ENCODE data around the gene OR52E6.

The OR52E6 gene

DNA sequence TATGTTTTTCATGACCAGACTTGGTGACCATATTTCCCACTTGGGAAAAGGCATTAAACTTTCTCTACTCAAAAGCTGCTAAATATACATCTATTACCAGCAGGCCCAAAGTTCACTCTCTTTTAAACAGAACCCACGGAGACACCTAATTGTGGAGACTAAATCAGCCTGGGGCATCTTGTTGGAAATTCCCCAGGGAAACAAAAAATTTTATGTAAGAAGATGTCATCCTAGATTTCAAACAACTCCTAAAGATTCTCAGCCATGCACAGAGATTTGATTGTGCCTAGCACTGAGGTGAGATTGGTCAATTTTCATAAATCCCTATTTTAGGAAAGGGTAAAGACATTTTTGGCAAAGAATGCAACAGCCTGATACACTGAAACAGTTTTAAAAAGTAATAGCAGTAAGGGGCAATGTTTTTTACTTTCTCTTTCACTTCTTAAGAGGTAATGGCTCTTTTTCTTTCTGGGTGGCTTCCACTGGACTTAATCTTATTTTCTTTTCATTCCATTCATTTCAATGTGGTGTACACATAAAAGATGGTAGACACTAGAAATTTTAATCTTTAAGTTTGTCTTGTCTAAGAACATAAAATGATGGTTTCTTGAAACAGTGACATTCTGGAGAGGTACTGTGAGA, 23.3 kb downstream of the OR52E6 start:
- no peak overlapping the region for H3K4me3 ChIP-seq (ENCODE audit: low read length)
- TF ChIP-seq ZNF274 (IDR thresholded peaks at IDR 0.05; ENCODE audit: low read depth, low read length) = no peak

DNA sequence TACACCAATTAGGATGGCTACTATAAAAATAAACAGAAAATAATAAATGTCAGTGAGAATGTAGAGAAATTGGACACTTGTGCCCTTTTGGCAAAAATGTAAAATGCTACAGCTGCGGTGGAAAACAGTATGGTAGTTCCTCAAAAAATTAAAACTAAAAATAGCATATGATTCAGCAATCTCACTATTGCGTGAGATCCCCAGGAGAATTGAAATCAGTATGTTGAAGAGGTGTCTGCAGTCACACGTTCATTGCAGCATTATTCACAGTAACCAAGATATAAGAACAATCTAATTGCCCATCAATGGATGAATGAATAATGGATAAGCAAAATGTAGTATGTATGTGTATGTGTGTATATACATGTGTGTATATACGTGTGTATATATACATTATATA, 26.2 kb downstream of the OR52E6 start:
- no peak for TF ChIP-seq ZNF274 (IDR thresholded peaks at IDR 0.05; ENCODE audit: low read depth, low read length)
- no peak overlapping the region for H3K4me3 ChIP-seq (ENCODE audit: low read length)

DNA sequence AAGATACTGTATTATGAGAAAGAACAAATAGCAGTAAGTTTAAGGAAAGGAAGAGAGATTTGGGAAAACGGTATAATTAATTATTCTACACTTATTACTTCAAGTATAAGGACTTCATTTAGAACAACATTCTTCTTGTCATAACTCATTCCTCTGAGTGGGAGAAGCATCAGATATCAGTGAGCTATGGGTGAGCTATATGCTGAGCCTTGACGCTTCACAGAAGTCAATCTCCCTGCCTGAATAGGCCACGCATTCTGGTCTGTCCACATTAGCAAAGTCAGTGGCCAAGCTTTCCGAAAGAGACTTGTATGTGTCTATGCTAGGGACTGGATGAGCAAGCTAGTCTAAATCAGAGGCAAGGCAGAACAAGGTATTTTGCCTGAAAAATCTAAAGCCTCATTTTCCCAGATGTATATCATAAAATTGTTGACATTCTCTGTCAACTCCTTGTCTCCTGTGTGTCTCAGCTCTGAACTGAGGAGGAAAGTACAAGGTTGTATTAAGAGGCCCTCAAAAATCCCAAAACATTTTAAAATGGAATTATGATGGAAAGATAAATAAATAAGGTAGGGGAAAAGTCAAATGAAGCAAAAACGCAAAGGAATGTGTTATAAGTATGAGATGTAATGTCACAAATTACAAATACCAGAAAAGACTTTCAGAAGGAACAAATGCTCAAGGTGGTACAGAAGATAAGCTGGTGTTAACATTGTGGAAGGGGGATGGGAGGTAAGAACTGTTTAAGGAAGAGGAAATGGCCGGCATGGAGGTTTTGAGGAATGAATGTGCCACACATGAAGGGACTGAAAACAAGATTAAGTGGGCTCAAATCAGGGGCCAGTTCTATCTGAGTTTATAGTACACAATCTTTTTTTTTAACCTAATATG, 31.5 kb downstream of the OR52E6 start:
- no peak overlapping the region for H3K4me3 ChIP-seq (ENCODE audit: low read length)
- no peak for TF ChIP-seq ZNF274 (IDR thresholded peaks at IDR 0.05; ENCODE audit: low read depth, low read length)

DNA sequence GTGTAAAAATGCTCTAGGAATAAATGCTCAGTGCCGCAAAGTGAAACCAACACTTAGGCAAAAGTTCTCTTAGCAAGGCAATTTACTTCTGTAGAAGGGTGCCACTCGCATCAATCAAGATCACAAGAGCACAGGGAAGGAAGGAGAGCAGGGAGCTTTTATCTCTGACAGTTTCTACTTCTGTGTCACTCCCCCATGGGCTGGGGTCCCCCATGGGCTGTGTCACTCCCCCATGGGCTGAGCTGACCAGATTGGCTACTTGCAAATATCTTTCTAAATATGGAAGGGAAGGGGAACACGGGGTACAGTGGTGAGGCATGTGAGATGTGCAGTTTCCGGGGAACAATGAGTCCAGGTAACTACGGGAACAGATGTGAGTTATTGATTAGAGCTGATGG, 32.6 kb downstream of the OR52E6 start:
- TF ChIP-seq ZNF274 (IDR thresholded peaks at IDR 0.05; ENCODE audit: low read depth, low read length) = no peak
- H3K4me3 ChIP-seq (ENCODE audit: low read length) = peak overlapping the region; percentile 56; the same call in 1 of the 2 replicates

DNA sequence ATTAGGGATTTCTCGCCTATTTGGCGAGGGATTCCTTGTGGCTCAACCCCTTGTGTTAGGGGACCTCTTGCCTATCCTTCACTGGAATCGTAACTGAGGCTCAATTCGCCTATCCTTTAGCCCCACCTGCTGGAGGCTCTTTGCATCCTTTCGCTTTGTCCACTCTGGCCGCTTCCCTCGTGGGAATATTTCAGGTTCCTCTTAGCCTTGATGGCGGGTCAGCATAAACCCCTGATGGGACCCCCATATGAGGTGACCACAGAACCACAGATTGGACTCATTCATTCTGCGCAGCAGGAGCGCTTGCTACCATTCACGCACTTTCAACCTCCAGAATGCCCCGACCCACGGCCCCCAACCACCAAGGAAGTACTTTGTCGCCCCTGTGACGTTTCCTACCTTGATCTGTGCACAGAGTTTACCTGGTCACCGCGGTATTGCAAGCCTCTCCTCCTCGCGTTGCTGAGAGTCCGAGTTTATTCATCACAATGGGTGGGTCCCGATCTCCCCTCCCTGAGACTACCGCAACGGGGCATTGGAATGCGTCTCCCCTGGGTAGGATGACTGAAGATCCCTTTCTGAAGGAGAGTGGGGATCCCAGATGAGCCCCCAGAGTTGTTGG, 33.1 kb downstream of the OR52E6 start, which contains the start of gene OR52N2:
TSS of gene OR52N2 (plus strand) at position 425 of the 622 bp plus-strand sequence. CDS start 11,412 bp downstream, outside the sequence.
- TF ChIP-seq ZNF274 (IDR thresholded peaks at IDR 0.05; ENCODE audit: low read depth, low read length) = no peak
- peak within 1 kb of the TSS; percentile 56; the same call in 1 of the 2 replicates for H3K4me3 ChIP-seq (ENCODE audit: low read length)

DNA sequence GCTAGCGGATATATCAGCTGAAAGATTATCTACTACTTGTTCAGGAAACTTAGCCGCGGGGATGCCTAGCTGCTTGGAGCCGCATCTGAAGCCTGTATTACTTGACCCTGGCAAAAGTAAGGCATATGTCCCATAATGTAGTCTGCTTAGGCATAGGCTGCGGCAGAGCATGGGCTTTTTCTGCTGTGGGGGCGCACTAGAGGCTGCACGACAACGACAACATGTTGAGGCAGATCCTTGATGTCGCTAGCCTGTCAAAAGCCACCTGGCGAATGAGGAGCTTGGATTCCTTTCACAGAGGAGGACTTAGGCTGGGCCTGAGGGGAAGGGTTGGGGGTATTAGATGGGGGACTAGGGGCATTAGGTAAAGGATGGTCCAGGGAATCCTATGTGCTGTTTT, 34.1 kb downstream of the OR52E6 start:
- H3K4me3 ChIP-seq (ENCODE audit: low read length) = no peak overlapping the region
- TF ChIP-seq ZNF274 (IDR thresholded peaks at IDR 0.05; ENCODE audit: low read depth, low read length) = no peak

DNA sequence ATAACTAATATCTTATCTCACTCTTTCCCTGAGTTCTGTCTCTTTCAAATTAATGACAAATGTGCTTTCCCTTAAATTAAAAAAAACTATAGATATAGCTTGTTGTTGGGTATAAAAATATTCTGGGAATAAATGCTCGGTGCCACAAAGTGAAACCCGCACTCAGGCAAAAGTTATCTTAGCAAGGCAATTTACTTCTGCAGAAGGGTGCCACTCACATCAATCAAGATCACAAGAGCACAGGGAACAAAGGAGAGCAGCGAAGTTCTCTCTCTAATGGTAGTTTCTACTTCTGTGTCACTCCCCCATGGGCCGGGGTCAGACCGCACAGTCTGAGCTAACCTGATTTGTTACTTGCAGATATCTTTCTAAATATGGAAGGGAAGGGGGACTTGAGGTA, 37.7 kb downstream of the OR52E6 start:
- no peak overlapping the region for H3K4me3 ChIP-seq (ENCODE audit: low read length)
- no peak for TF ChIP-seq ZNF274 (IDR thresholded peaks at IDR 0.05; ENCODE audit: low read depth, low read length)

DNA sequence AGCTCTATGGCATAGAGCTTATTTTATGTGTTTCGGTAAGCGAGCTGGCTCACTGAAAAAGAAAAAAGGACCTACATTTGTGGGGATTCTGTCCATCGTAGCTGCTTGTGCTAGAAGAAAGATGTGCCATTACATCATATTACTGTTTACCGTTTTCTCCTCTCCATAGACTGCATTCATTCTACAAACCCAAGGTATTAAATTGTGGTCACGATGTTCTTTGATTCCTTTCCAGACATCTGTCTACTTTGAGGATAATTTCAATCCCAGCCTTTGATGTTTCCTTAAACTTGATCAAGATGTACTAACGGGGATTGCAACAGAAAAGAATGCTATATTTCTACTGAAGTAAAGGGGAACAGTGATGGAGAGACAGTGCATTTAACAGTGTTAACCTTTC, 45.2 kb downstream of the OR52E6 start:
- TF ChIP-seq ZNF274 (IDR thresholded peaks at IDR 0.05; ENCODE audit: low read depth, low read length) = no peak
- no peak overlapping the region for H3K4me3 ChIP-seq (ENCODE audit: low read length)

DNA sequence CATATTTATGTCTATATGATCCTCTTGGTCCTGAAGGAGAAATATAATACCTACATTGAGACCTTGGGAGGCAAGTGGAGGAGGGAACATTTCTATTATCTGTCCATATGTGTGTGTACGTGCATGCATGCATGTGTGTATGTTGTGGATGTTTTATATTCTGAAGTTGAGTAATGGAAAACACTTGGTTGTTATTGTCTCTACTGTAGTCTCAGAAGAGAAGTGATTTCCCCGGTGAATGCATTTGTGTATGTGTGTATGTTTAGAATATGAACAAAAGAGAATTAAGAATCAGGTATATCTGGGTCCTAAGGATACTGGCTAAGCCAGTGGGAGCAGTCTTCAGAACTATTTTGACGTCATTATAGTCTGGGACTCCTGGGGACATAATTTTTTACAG, 50.5 kb downstream of the OR52E6 start, which contains the start of gene OR52N1:
TSS of gene OR52N1 (minus strand) at position 101 of the 400 bp plus-strand sequence. CDS start 2,449 bp downstream, outside the sequence.
- H3K4me3 ChIP-seq (ENCODE audit: low read length) = no peak within 1 kb of the TSS
- no peak for TF ChIP-seq ZNF274 (IDR thresholded peaks at IDR 0.05; ENCODE audit: low read depth, low read length)
